Spleen (tissue), 11 donors: Measurements from ENCODE around the gene DPF1. TPM values are rescaled to one million over a fixed set of nuclear protein-coding genes. Genes with fewer than 3 reads are reported as not detected.

Experiments
- DNase-seq: peaks from one replicate; pipeline ENCODE4 v3.0.0-alpha.2; 2020
- H3K27ac ChIP-seq, 8 donors: fragments of 200-600 bp; sonication (generic) in 7 of 8; 1 replicate in 4 of 8; 2 replicates in 4 of 8; pipeline versions ENCODE4 v1.5.0 to v1.8.0; 2016 to 2021; ENCODE audit warnings: inconsistent platforms in 4 of 8, mild to moderate bottlenecking in 4 of 8, moderate library complexity in 1 of 8
- H3K27me3 ChIP-seq, 7 donors: fragments of 200-600 bp; sonication (generic) in 6 of 7; replicated peaks in 1 of 7; 1 replicate in 4 of 7; 2 replicates in 3 of 7; pipeline versions ENCODE4 v1.5.0 to v1.8.0; 2016 to 2021; ENCODE audit warnings: inconsistent platforms in 3 of 7, mild to moderate bottlenecking in 1 of 7
- H3K36me3 ChIP-seq, 6 donors: fragments of 200-600 bp; sonication (generic) in 5 of 6; 1 replicate in 4 of 6; 2 replicates in 2 of 6; pipeline versions ENCODE4 v1.5.0 to v1.8.0; 2016 to 2021; ENCODE audit warnings: inconsistent platforms in 2 of 6
- H3K4me1 ChIP-seq, 6 donors: fragments of 200-600 bp; sonication (generic) in 5 of 6; 1 replicate in 3 of 6; 2 replicates in 3 of 6; pipeline versions ENCODE4 v1.5.0 to v1.8.0; 2016 to 2021; ENCODE audit warnings: inconsistent platforms in 3 of 6
- H3K4me3 ChIP-seq, 8 donors: fragments of 200-600 bp; sonication (generic) in 7 of 8; 1 replicate in 4 of 8; 2 replicates in 4 of 8; pipeline versions ENCODE4 v1.5.0 to v1.8.0; 2016 to 2021; ENCODE audit warnings: inconsistent platforms in 4 of 8, mild to moderate bottlenecking in 4 of 8, moderate library complexity in 2 of 8
- H3K9me3 ChIP-seq, 8 donors: fragments of 200-600 bp; sonication (generic) in 7 of 8; 1 replicate in 4 of 8; 2 replicates in 4 of 8; pipeline versions ENCODE4 v1.5.0 to v1.8.0; 2016 to 2021; ENCODE audit warnings: inconsistent platforms in 4 of 8
- CTCF ChIP-seq, 11 experiments: fragments of 200-600 bp in 7 of 11; fragments of 450-650 bp in 4 of 11; sonication (generic) in 4 of 11; IDR thresholded peaks in 8 of 11; conservative IDR thresholded peaks in 3 of 11; 1 replicate in 7 of 11; 2 replicates in 4 of 11; pipeline versions ENCODE4 v1.4.0 to v1.8.0; 2016 to 2021; ENCODE audit warnings: antibody characterized with exemption in 11 of 11, inconsistent platforms in 4 of 11, mild to moderate bottlenecking in 1 of 11
- POLR2A ChIP-seq, 3 donors: fragments of 450-650 bp; IDR thresholded peaks; one replicate each; pipeline ENCODE4 v1.5.1; 2017; ENCODE audit warnings: antibody characterized with exemption in 3 of 3, mild to moderate bottlenecking in 1 of 3
- POLR2AphosphoS5 ChIP-seq, 3 donors: sonication (generic); formaldehyde crosslinking; IDR thresholded peaks; one replicate each; pipeline ENCODE4 v1.5.1; 2017; ENCODE audit warnings: antibody characterized with exemption in 3 of 3
- WGBS, 5 donors: extraction: QIAGEN DNeasy Blood & Tissue Kit in 3 of 5; methylation state at CpG; one replicate each; pipeline versions ENCODE4 v1.1.5 to v1.1.7; 2013 to 2018; 5-methylcytosine and 5-hydroxymethylcytosine counted together
- intact Hi-C: fragments of 100-400 bp; cut with DNase I; formaldehyde crosslinking; loops from one replicate; pipeline ENCODE4 v1.15.0; 2023; ENCODE audit warnings: low total_unique reads
- polyA plus RNA-seq, 3 donors: library from polyadenylated mRNA; stranded (reverse); fragments of 200-250 nt; gene quantifications; one replicate each; pipeline ENCODE4 v1.2.1, GENCODE V29; 2013
- total RNA-seq, 7 donors: library from RNA; depleted of rRNA in 3 of 7; stranded (reverse); fragments of >200 nt in 3 of 7; fragmentation: NEBNext Ultra II Directional in 4 of 7; extraction: Animal tissue kit (Norgen Biotek cat#: 25700) in 4 of 7; gene quantifications; one replicate each; pipeline versions ENCODE4 v1.1.0 to v1.2.1, GENCODE V29; 2016 to 2021
- donor health status: healthy with polysubstance abuse.
- donor health status: DM: no; HTN: no; CAD: no; lungs with moderate emphysema.
- donor health status: DM: no; HTN: no; CAD: no.
- donor health status: Bipolar disorder and iron deficiency.
- donor health status: healthy.
- donor health status: DM: no; HTN: no; CAD: no.
- donor health status: DM: yes; HTN: yes; CAD: no.

The DPF1 gene
- total and polyA plus RNA-seq, 10 donors, result 0.04 to 0.06 (median 0.06) TPM; not detected in 7

DNA sequence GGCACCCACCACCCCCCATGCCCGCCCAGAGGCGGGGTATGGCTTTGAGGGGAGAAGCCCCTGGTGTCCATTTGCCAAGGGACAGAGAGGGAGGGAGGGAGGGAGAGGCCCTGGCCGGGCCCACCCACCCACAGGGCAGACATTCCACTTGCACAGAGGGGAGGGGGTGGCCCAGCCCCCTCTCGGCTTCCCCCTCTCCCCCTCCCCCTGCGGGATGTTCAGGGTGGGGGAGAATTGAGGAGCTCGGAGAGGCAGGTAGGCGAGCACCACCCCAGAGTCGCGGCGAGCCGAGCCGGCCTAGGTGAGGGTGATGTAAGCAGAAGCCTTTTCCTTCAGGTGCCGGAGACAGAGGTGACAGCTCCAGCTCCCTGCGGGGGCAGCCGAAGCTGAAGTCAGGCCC, 12.3 kb downstream of the DPF1 start:
- Histone ChIP-seq H3K36me3 (peaks cover 0 to 19% (median 4%) of the 10 kb centered on the region in 6 donors), H3K27me3 (peaks cover 8 to 95% (median 51%) of the 10 kb centered on the region in 7 donors), H3K27ac (no peak overlapping the region), H3K9me3 (no peaks in the 10 kb centered on the region), H3K4me1 (peaks cover 8 to 48% (median 25%) of the 10 kb centered on the region in 6 donors), H3K4me3 (no peak overlapping the region)
- intact Hi-C loops, result no loop called here
- DNase-seq, result no peak
- TF ChIP-seq CTCF (IDR thresholded peaks at IDR 0.05 in 8 of 11, conservative IDR thresholded peaks at IDR 0.05 in 3 of 11), result no peak
- no peak for TF ChIP-seq POLR2A (IDR thresholded peaks at IDR 0.05)
- TF ChIP-seq POLR2AphosphoS5 (IDR thresholded peaks at IDR 0.05), result no peak
- WGBS, 5 donors, result 16 to 53% (median 37%) methylated on average over 3 to 15 of the region's 15 CpGs

GRCh38 chr19:38211151-38211591, 12.9 kb downstream of the DPF1 start:
- Histone ChIP-seq H3K9me3 (no peaks in the 10 kb centered on the region), H3K36me3 (peaks cover 0 to 25% (median 10%) of the 10 kb centered on the region in 6 donors), H3K4me1 (peaks cover 8 to 48% (median 25%) of the 10 kb centered on the region in 6 donors), H3K4me3 (no peak overlapping the region), H3K27ac (no peak overlapping the region), H3K27me3 (peaks cover 8 to 89% (median 51%) of the 10 kb centered on the region in 7 donors)
- intact Hi-C loops, result no loop called here
- 2 to 7% (median 6%) methylated on average over 23 to 27 of the region's 27 CpGs for WGBS, 5 donors
- DNase-seq, result no peak
- TF ChIP-seq POLR2AphosphoS5 (IDR thresholded peaks at IDR 0.05) (no peak), CTCF (IDR thresholded peaks at IDR 0.05 in 8 of 11, conservative IDR thresholded peaks at IDR 0.05 in 3 of 11) (no peak), POLR2A (IDR thresholded peaks at IDR 0.05) (no peak)

DNA sequence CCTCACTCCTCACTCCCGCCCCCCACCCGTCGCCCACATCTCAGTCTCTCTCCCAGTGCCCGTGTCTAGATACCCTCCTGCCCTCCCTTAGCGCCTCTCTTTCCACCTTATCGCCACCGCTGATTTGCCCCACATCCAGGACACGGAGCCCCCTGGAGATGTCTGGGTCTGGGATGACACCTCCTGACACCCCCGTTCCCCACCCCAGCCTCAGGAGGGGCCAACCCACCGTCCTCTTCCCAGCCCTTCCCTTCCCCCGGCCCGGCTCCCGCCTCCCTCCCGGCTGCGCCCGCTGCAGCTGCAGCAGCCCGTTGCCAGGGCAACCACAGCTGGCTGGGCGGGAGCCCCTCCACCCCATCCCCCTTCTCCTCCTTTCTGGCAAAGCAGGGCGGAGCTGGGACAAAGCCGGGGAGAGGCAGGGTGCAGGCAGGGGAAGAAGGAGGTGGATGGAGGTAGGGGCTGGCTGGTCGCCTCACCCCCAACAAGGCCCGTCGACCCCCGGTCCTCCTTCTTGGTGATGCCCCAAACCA, 13.5 kb downstream of the DPF1 start:
- Histone ChIP-seq H3K4me3 (no peak overlapping the region), H3K9me3 (no peaks in the 10 kb centered on the region), H3K27ac (no peak overlapping the region), H3K27me3 (peaks cover 8 to 83% (median 47%) of the 10 kb centered on the region in 7 donors), H3K36me3 (peaks cover 0 to 31% (median 16%) of the 10 kb centered on the region in 6 donors), H3K4me1 (peaks cover 8 to 48% (median 25%) of the 10 kb centered on the region in 6 donors)
- intact Hi-C loops, result no loop called here
- 2 to 5% (median 3%) methylated on average over 18 to 24 of the region's 24 CpGs for WGBS, 5 donors
- DNase-seq, result no peak
- TF ChIP-seq CTCF (IDR thresholded peaks at IDR 0.05 in 8 of 11, conservative IDR thresholded peaks at IDR 0.05 in 3 of 11) (no peak), POLR2A (IDR thresholded peaks at IDR 0.05) (no peak), POLR2AphosphoS5 (IDR thresholded peaks at IDR 0.05) (no peak)

GRCh38 chr19:38209671-38210457, 14.2 kb downstream of the DPF1 start:
- peaks cover 8 to 76% (median 47%) of the 10 kb centered on the region in 7 donors for H3K27me3 ChIP-seq
- intact Hi-C loops, result no loop called here
- TF ChIP-seq POLR2AphosphoS5 (IDR thresholded peaks at IDR 0.05) (peak; percentile 29 to 83 (median 60)), POLR2A (IDR thresholded peaks at IDR 0.05) (no peak)
- 3 to 9% (median 6%) methylated on average over 28 to 30 of the region's 30 CpGs for WGBS, 5 donors
- peaks cover 0 to 38% (median 22%) of the 10 kb centered on the region in 6 donors for H3K36me3 ChIP-seq
- H3K4me1 ChIP-seq, result peaks cover 8 to 48% (median 25%) of the 10 kb centered on the region in 6 donors
- no peaks in the 10 kb centered on the region for H3K9me3 ChIP-seq
- DNase-seq, result no peak
- peak overlapping the region in 1 of 8 donors; percentile 13 for H3K4me3 ChIP-seq
- H3K27ac ChIP-seq, result no peak overlapping the region
